AG09319 (cell line): Measurements from ENCODE around the gene POU6F2.

ENCODE experiments used
- DNase-seq: peaks from one replicate; pipeline ENCODE4 v3.0.0-alpha.2; 2010; ENCODE audit warnings: low read depth; ENCODE audit errors: extremely low read depth
- TF ChIP-seq, protein P1 (sequence below): IDR thresholded peaks from 2 replicates; pipeline ENCODE4 v1.5.1; 2011; ENCODE audit warnings: low read depth, mild to moderate bottlenecking, inconsistent platforms, low read length, moderate library complexity

Gene POU6F2

DNA sequence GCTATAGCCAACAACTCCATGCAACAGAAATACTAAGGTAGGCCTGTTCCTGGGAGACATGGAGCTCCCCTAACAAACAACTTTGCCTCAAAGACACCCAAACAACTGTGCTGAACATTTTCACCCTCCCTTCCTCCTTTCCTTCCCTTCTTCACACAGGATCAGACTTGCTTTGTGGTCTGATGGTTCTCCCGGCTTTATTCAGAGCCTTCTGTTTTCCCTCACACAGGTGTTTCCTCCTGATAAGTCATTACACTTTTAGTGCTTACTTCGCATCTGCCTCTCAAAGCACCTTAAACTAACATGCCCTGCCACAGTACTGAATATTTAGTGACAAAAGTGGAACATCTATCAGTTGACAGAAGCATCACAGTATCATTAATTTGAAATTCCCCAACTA, 532.2 kb downstream of the POU6F2 start:
- no peak for DNase-seq
- TF ChIP-seq, protein P1, sequence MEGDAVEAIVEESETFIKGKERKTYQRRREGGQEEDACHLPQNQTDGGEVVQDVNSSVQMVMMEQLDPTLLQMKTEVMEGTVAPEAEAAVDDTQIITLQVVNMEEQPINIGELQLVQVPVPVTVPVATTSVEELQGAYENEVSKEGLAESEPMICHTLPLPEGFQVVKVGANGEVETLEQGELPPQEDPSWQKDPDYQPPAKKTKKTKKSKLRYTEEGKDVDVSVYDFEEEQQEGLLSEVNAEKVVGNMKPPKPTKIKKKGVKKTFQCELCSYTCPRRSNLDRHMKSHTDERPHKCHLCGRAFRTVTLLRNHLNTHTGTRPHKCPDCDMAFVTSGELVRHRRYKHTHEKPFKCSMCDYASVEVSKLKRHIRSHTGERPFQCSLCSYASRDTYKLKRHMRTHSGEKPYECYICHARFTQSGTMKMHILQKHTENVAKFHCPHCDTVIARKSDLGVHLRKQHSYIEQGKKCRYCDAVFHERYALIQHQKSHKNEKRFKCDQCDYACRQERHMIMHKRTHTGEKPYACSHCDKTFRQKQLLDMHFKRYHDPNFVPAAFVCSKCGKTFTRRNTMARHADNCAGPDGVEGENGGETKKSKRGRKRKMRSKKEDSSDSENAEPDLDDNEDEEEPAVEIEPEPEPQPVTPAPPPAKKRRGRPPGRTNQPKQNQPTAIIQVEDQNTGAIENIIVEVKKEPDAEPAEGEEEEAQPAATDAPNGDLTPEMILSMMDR: no peak

DNA sequence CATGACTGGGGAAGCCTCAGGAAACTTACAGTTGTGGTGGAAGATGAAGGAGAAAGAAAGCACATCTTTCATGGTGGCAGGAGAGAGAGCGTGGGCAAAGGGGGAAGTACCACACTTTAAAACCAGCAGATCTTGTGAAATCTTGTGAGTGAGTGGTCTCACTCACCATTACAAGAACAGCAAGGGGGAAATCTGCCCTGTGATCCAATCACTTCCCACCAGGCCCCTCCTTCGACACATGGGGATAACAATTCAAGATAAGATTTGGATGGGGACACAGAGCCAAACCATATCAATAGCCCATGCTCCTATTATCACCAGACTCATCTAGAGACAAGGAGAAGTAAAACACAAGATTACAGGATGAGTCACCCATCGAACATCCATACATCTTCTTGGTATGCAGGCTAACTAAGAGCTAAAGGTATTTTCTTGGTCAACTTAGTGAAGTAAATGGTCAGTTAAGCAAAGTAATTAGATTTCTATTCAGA, 533.2 kb downstream of the POU6F2 start:
- DNase-seq: no peak
- TF ChIP-seq, protein P1: no peak

DNA sequence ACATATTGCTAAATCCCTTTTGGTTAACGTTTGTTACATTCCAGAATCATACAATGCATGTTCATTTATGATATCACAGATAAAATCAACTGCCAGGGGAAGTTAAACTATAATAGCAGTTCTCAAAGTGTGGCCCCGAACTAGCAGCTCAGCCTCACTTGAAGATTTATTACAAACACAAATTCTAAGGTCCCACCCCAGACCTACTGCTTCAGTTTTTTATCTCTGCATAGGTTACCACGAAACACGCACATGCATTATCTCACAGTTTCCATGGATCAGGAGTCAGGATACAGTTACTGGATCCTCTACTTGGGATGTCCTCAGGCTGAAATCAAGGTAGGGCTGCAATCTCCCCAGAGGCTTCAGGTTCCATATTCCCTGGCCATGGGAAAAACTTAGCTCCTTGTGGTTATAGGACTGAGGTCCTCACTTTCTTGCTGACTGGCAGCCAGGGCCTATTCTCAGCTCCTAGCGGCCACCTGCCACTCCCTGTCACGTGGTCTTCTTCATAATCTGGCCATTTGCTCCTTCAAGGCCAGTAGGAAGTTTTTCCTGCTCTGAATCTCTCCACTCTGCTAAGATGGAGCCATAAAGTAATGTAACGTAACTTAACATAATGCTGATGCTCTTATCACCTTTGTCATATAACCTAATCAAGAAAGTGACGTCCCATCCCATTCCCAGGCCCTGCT, 538.0 kb downstream of the POU6F2 start:
- TF ChIP-seq, protein P1: no peak
- DNase-seq: no peak

DNA sequence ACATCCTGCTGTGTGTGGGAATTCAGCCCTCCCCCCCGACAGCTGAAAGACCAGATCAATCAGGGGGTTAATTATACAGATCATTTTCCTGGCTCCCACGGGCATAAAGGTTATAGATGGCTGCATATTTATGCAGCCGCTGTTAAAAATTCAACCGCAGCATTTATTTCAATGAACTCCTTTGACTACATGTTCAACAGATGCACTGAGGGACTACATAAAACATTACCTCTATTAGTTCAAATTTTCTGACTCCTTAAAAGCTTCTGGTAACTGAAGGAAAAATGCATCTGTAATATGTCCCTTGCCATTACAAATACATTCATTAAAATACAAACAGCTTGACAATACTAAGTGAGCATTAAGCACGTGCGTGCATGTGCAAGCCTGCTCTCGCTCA, 538.8 kb downstream of the POU6F2 start:
- DNase-seq: no peak

DNA sequence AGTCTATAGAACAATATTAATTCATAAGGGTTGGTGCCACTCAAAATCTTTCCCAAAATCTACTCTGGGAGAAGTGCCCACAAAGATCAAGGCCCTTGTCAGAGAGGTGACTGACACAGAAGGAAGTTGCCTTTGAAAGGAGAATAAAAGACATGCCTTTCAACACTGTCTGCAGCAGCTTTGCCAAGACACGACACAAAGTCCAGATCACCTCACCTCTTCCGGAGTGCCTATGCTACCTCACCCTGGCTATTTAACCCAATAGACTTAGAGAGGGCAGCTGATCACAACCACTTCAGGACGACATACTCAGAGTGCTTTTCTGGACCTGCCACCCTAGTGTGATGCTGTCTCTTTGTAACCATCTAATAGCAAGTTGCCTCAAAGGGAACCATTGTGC, 539.5 kb downstream of the POU6F2 start:
- TF ChIP-seq, protein P1: no peak
- no peak for DNase-seq

More for the DNA sequence above, 538.8 kb downstream of the POU6F2 start:
- TF ChIP-seq, protein P1: no peak
